A673 (cell line): ENCODE measurements around the gene SENP5. TPM values are rescaled to one million over a fixed set of nuclear protein-coding genes. Genes with fewer than 3 reads are reported as not detected.

Experiments used
- BruUV-seq: library from RNA; stranded (reverse); fragments of 400-500 nt; replicated peaks from 2 replicates; lab custom pipeline; 2021; lab: Mats Ljungman, UMichigan
- CTCF ChIA-PET: fragments of 300-600 bp; sonication (Branson Sonifier 250); formaldehyde crosslinking; loops from one replicate; lab custom pipeline; 2022; ENCODE audit warnings: antibody characterized with exemption; lab: Charles Lee
- POLR2A ChIA-PET: fragments of 300-600 bp; sonication (Branson Sonifier 250); formaldehyde crosslinking; loops from one replicate; lab custom pipeline; 2022; ENCODE audit warnings: antibody characterized with exemption; ENCODE audit not compliant: low non-redundant PET; lab: Charles Lee
- DNase-seq: peaks from one replicate; pipeline ENCODE4 v3.0.0-alpha.2; 2015; ENCODE audit warnings: low spot score
- H3K27ac ChIP-seq: fragments of 200-600 bp; sonication (generic); 2 replicates; pipeline ENCODE4 v1.5.1; 2016; ENCODE audit warnings: mixed run types, low read depth, mild to moderate bottlenecking, mixed read lengths, antibody characterized with exemption, low read length; ENCODE audit not compliant: poor library complexity, severe bottlenecking
- H3K27me3 ChIP-seq: fragments of 200-600 bp; sonication (generic); replicated peaks from 2 replicates; pipeline ENCODE4 v1.6.1; 2017; ENCODE audit warnings: mixed run types, low read depth, mild to moderate bottlenecking, mixed read lengths, antibody characterized with exemption, low read length; ENCODE audit not compliant: insufficient read depth, poor library complexity
- H3K36me3 ChIP-seq: fragments of 200-600 bp; sonication (generic); 2 replicates; pipeline ENCODE4 v1.6.1; 2016; ENCODE audit warnings: mixed run types, mild to moderate bottlenecking, mixed read lengths, antibody characterized with exemption, low read length; ENCODE audit not compliant: insufficient read depth, poor library complexity, severe bottlenecking
- H3K4me1 ChIP-seq: fragments of 200-600 bp; sonication (generic); 2 replicates; pipeline ENCODE4 v1.6.1; 2017; ENCODE audit warnings: mixed run types, mild to moderate bottlenecking, mixed read lengths, antibody characterized with exemption, low read length; ENCODE audit not compliant: insufficient read depth, poor library complexity, severe bottlenecking
- H3K4me3 ChIP-seq: fragments of 200-600 bp; sonication (generic); 2 replicates; pipeline ENCODE4 v1.5.1; 2016; ENCODE audit warnings: low read depth, mixed run types, mild to moderate bottlenecking, mixed read lengths, low read length; ENCODE audit not compliant: poor library complexity, severe bottlenecking
- H3K9me3 ChIP-seq: fragments of 200-600 bp; sonication (generic); 2 replicates; pipeline ENCODE4 v1.6.1; 2016; ENCODE audit warnings: mixed run types, low read depth, mild to moderate bottlenecking, mixed read lengths, antibody characterized with exemption, low read length; ENCODE audit not compliant: poor library complexity, severe bottlenecking
- EZH2 ChIP-seq: fragments of 200-600 bp; sonication (generic); IDR thresholded peaks from 2 replicates; pipeline ENCODE4 v1.6.1; 2017; ENCODE audit warnings: borderline replicate concordance, low read depth, mild to moderate bottlenecking, mixed read lengths, antibody characterized with exemption, low read length; ENCODE audit not compliant: poor library complexity, severe bottlenecking
- intact Hi-C: fragments of 100-400 bp; cut with micrococcal nuclease; formaldehyde crosslinking; loops from one replicate; pipeline ENCODE4 v1.10.0; 2022; ENCODE audit not compliant: unreplicated experiment
- total RNA-seq: library from RNA; stranded (reverse); gene quantifications from 2 replicates; pipeline ENCODE4 v1.2.3, GENCODE V29; 2021
- TF ChIP-seq, protein P1 (sequence below): fragments of 300-800, 200-600 bp; sonication (generic); conservative IDR thresholded peaks from 2 replicates; pipeline ENCODE4 v1.5.1; 2017; ENCODE audit warnings: low read depth, mild to moderate bottlenecking, antibody characterized with exemption, low read length, moderate library complexity, mixed read lengths

The SENP5 gene
- total RNA-seq, 1 experiment from 2014 or later: 42.2 TPM

DNA sequence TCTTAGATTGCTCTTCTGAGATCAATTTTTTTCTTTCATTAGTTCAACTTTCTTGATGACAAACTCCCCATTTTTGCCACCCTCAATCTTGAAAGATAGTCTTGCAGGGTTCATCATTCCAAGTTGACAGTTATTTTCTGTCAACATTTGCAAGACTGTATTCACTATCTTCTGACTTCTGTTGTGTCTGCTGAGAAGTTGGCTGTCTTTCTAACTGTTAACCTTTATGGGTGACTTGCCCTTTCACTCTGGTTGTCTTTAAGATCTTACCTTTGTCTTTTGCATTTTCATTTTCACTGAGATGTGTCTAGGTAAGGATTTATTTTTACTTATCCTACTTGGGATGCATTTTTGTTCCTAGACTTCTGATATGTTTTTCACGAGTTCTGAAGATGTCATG is 115.5 kb downstream of the SENP5 start:
- no peak overlapping the region for H3K27ac ChIP-seq
- BruUV-seq: no TSS peak
- no peaks in the 10 kb centered on the region for H3K4me1 ChIP-seq
- no peak for DNase-seq
- ChIA-PET CTCF (no interaction called here), POLR2A (no interaction called here)
- intact Hi-C loops: no loop called here
- no peaks in the 10 kb centered on the region for H3K9me3 ChIP-seq
- TF ChIP-seq, protein P1, sequence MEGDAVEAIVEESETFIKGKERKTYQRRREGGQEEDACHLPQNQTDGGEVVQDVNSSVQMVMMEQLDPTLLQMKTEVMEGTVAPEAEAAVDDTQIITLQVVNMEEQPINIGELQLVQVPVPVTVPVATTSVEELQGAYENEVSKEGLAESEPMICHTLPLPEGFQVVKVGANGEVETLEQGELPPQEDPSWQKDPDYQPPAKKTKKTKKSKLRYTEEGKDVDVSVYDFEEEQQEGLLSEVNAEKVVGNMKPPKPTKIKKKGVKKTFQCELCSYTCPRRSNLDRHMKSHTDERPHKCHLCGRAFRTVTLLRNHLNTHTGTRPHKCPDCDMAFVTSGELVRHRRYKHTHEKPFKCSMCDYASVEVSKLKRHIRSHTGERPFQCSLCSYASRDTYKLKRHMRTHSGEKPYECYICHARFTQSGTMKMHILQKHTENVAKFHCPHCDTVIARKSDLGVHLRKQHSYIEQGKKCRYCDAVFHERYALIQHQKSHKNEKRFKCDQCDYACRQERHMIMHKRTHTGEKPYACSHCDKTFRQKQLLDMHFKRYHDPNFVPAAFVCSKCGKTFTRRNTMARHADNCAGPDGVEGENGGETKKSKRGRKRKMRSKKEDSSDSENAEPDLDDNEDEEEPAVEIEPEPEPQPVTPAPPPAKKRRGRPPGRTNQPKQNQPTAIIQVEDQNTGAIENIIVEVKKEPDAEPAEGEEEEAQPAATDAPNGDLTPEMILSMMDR: no peak
- TF ChIP-seq EZH2: no peak
- no peaks in the 10 kb centered on the region for H3K36me3 ChIP-seq
- H3K4me3 ChIP-seq: no peak overlapping the region
- no peaks in the 10 kb centered on the region for H3K27me3 ChIP-seq

Other genes with a start within 250 kb of the SENP5 start
- gene NRROS, start 228.2 kb upstream of the SENP5 start, total RNA-seq: 0.64 and 0.92 TPM in 2 replicates
- gene CEP19, start 155.7 kb upstream of the SENP5 start, total RNA-seq: 6.0 TPM in 2 replicates
- gene PIGX, start 155.5 kb upstream of the SENP5 start, total RNA-seq: 59.0 and 59.1 TPM in 2 replicates
- 93.2 and 102 TPM in 2 replicates for gene PAK2, start 128.1 kb upstream of the SENP5 start, total RNA-seq
- gene NCBP2, start 74.6 kb downstream of the SENP5 start, total RNA-seq: 87.6 and 93.7 TPM in 2 replicates
- gene PIGZ, start 100.9 kb downstream of the SENP5 start, total RNA-seq: 0.68 and 0.69 TPM in 2 replicates
- 2.6 and 4.3 TPM in 2 replicates for gene MELTF, start 161.9 kb downstream of the SENP5 start, total RNA-seq